Endothelial cell of umbilical vein (primary cell): ENCODE data around the gene AUTS2. TPM values are rescaled to one million over a fixed set of nuclear protein-coding genes. Genes with fewer than 3 reads are reported as not detected.

ENCODE experiments used
- BruUV-seq: library from RNA; stranded (reverse); fragments of 400-500 nt; replicated peaks from 2 replicates; lab custom pipeline; 2021; lab: Mats Ljungman, UMichigan
- CTCF ChIA-PET: fragments of 300-600, 350-600 bp; sonication (Branson Sonifier 250); formaldehyde crosslinking; loops from one replicate; lab custom pipeline; 2021; ENCODE audit warnings: antibody characterized with exemption, inconsistent platforms; lab: Charles Lee
- POLR2A ChIA-PET: fragments of 300-600, 350-600 bp; sonication (Branson Sonifier 250); formaldehyde crosslinking; loops from one replicate; lab custom pipeline; 2021; ENCODE audit warnings: antibody characterized with exemption, inconsistent platforms; lab: Charles Lee
- DNase-seq: peaks from one replicate; pipeline ENCODE4 v3.0.0-alpha.2; 2011; ENCODE audit warnings: low read depth, low spot score
- FAIRE-seq: peaks from 2 replicates; lab custom pipeline; 2011; peaks lifted over from hg19 to GRCh38; lab: Jason Lieb, UNC
- H2AFZ ChIP-seq: 2 replicates; pipeline ENCODE4 v1.6.0; 2012; ENCODE audit warnings: low read depth, low read length, control low read depth, inconsistent platforms
- H3K27ac ChIP-seq: 2 replicates; pipeline ENCODE4 v1.5.1; 2011; ENCODE audit warnings: low read depth, mild to moderate bottlenecking, control low read depth, low read length, moderate library complexity; ENCODE audit not compliant: insufficient read depth
- H3K27me3 ChIP-seq, 2 experiments: 2 replicates each; pipeline versions ENCODE4 v1.6.0 to v1.6.1; 2011; ENCODE audit warnings: low read length in 2 of 2, mixed read lengths in 1 of 2; ENCODE audit not compliant: control insufficient read depth in 2 of 2, insufficient read depth in 2 of 2
- H3K36me3 ChIP-seq, 2 experiments: 2 replicates in 1 of 2; 3 replicates in 1 of 2; pipeline ENCODE4 v1.5.1; 2011; ENCODE audit warnings: low read length in 2 of 2, mild to moderate bottlenecking in 1 of 2, moderate library complexity in 1 of 2; ENCODE audit not compliant: control insufficient read depth in 2 of 2, insufficient read depth in 2 of 2; ENCODE audit errors: extremely low read depth in 1 of 2
- H3K4me1 ChIP-seq: 3 replicates; pipeline ENCODE4 v1.5.1; 2011; ENCODE audit warnings: mild to moderate bottlenecking, low read length; ENCODE audit not compliant: control insufficient read depth, insufficient read depth; ENCODE audit errors: extremely low read depth
- H3K4me2 ChIP-seq: 2 replicates; pipeline ENCODE4 v1.6.1; 2011; ENCODE audit warnings: low read length, control low read depth, mixed read lengths; ENCODE audit not compliant: insufficient read depth
- H3K4me3 ChIP-seq, 3 experiments: fragments of 200-600 bp in 1 of 3; sonication (generic), shearing (Covaris generic) in 1 of 3; replicated peaks in 1 of 3; 2 replicates each; pipeline ENCODE4 v1.5.1; 2011 to 2016; ENCODE audit warnings: control low read depth in 3 of 3, low read length in 3 of 3, mild to moderate bottlenecking in 2 of 3, inconsistent platforms in 1 of 3, low read depth in 1 of 3, moderate library complexity in 1 of 3; ENCODE audit not compliant: insufficient read depth in 1 of 3
- H3K79me2 ChIP-seq: 2 replicates; pipeline ENCODE4 v1.6.0; 2012; ENCODE audit warnings: low read length, inconsistent platforms; ENCODE audit not compliant: control insufficient read depth, insufficient read depth
- H3K9ac ChIP-seq: replicated peaks from 2 replicates; pipeline ENCODE3; 2011; ENCODE audit warnings: low read length, control low read depth; ENCODE audit not compliant: insufficient read depth; ENCODE audit errors: extremely low read depth
- H3K9me1 ChIP-seq: replicated peaks from 3 replicates; pipeline ENCODE4 v1.6.0; 2011; ENCODE audit warnings: mild to moderate bottlenecking, low read length; ENCODE audit not compliant: control insufficient read depth, insufficient read depth; ENCODE audit errors: extremely low read depth
- H3K9me3 ChIP-seq: replicated peaks from 2 replicates; pipeline ENCODE4 v1.5.1; 2012; ENCODE audit warnings: low read length, inconsistent platforms; ENCODE audit not compliant: control insufficient read depth, insufficient read depth
- H4K20me1 ChIP-seq: replicated peaks from 2 replicates; pipeline ENCODE3; 2011; ENCODE audit warnings: mild to moderate bottlenecking, low read length; ENCODE audit not compliant: control insufficient read depth, insufficient read depth; ENCODE audit errors: extremely low read depth
- EZH2 ChIP-seq: IDR thresholded peaks from 2 replicates; pipeline ENCODE4 v1.6.1; 2012; ENCODE audit warnings: borderline replicate concordance, low read depth, mild to moderate bottlenecking, moderate library complexity, low read length, inconsistent platforms; ENCODE audit not compliant: severe bottlenecking
- FOS ChIP-seq: IDR thresholded peaks from 2 replicates; pipeline ENCODE4 v1.6.1; 2011; ENCODE audit warnings: mild to moderate bottlenecking, low read length, moderate library complexity, borderline replicate concordance; ENCODE audit not compliant: insufficient read depth
- GATA2 ChIP-seq: IDR thresholded peaks from 2 replicates; pipeline ENCODE4 v1.7.0; 2011; ENCODE audit warnings: low read depth, mild to moderate bottlenecking, moderate library complexity, mixed read lengths, low read length; ENCODE audit not compliant: insufficient read length, insufficient read depth
- JUN ChIP-seq: IDR thresholded peaks from 2 replicates; pipeline ENCODE4 v1.6.1; 2011; ENCODE audit warnings: borderline replicate concordance, low read depth; ENCODE audit not compliant: insufficient read length, insufficient read depth
- MYC ChIP-seq: IDR thresholded peaks from one replicate; pipeline ENCODE4 v1.6.1; 2011; ENCODE audit warnings: mild to moderate bottlenecking, low read depth, low read length
- POLR2A ChIP-seq: IDR thresholded peaks from 2 replicates; pipeline ENCODE4 v1.6.1; 2012; ENCODE audit warnings: low read depth, mild to moderate bottlenecking, control low read depth, low read length
- POLR2AphosphoS5 ChIP-seq: IDR thresholded peaks from 2 replicates; pipeline ENCODE4 v1.6.1; 2012; ENCODE audit warnings: low read depth, mild to moderate bottlenecking, control low read depth, low read length, moderate library complexity; ENCODE audit not compliant: insufficient read depth
- dilution Hi-C: fragments of 300-500 bp; cut with MboI; formaldehyde crosslinking; loops from one replicate; pipeline ENCODE4 v1.15.0; 2019; ENCODE audit warnings: low sequenced_read_pairs; ENCODE audit not compliant: extremely low pct_ligation_motif_present
- intact Hi-C: fragments of 100-400 bp; cut with micrococcal nuclease; formaldehyde crosslinking; loops from one replicate; pipeline ENCODE4 v1.10.0; 2022
- polyA plus RNA-seq, 4 experiments: library from polyadenylated mRNA; depleted of rRNA in 3 of 4; stranded (reverse) in 3 of 4; unstranded in 1 of 4; fragments of >200 nt; gene quantifications; 2 replicates each; pipeline versions ENCODE4 v1.2.1 to v1.2.3, GENCODE V29; 2011 to 2012; ENCODE audit warnings: missing spikeins in 1 of 4
- total RNA-seq: library from RNA; stranded (reverse); gene quantifications from 2 replicates; pipeline ENCODE4 v1.2.3, GENCODE V29; 2021
- TF ChIP-seq, protein P1 (sequence below), 2 donors: IDR thresholded peaks; 1 replicate in 1 of 2; 2 replicates in 1 of 2; pipeline ENCODE4 v1.5.1; 2011; ENCODE audit warnings: low read length in 2 of 2, mild to moderate bottlenecking in 2 of 2, moderate library complexity in 2 of 2, control low read depth in 1 of 2, inconsistent platforms in 1 of 2, low read depth in 1 of 2; ENCODE audit not compliant: insufficient read depth in 1 of 2; ENCODE audit errors: extremely low read depth in 1 of 2
- TF ChIP-seq, protein P2 (sequence below): IDR thresholded peaks from 2 replicates; pipeline ENCODE4 v1.6.1; 2011; ENCODE audit not compliant: insufficient read depth, insufficient read length

AUTS2 gene
- total and polyA plus RNA-seq, 2 donors (not counting 3 experiments of a cell fraction or from before 2014, with no cell fraction given): 0.59 to 8.0 TPM

DNA sequence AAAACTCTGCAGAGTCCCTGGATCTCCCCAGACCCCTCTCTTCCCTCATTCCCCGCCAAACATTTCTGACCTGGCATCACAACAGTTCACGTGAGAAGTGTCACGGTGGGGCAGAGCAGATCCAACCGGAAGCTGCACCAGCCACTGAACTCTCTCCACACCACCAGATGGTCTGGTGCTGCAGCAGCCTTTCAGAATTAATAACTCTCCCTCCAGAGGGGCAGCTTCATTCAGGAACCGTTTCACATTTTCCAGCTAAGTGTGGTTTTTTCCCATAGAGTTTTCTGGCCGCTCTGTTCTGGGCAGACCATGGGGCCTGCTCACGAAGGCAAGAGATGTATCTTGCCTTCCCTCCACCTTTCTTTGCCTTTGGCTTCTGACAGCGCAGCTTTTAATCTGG lies 1047.0 kb downstream of the AUTS2 start:
- FAIRE-seq (no peak), DNase-seq (no peak)
- dilution Hi-C loops: no loop called here
- ChIA-PET CTCF (no interaction called here), POLR2A (no interaction called here)
- Histone ChIP-seq H3K4me3 (no peak overlapping the region), H3K27ac (no peak overlapping the region), H3K27me3 (no peaks in the 10 kb centered on the region), H3K4me1 (no peaks in the 10 kb centered on the region), H3K36me3 (no peaks in the 10 kb centered on the region), H3K9ac (no peak overlapping the region), H3K9me3 (no peaks in the 10 kb centered on the region), H3K79me2 (no peaks in the 10 kb centered on the region), H3K4me2 (no peak overlapping the region), H2AFZ (no peak overlapping the region), H4K20me1 (no peaks in the 10 kb centered on the region), H3K9me1 (no peaks in the 10 kb centered on the region)
- no TSS peak for BruUV-seq
- TF ChIP-seq JUN (no peak), EZH2 (no peak), MYC (no peak), GATA2 (no peak), POLR2A (no peak), FOS (no peak), POLR2AphosphoS5 (no peak)
- TF ChIP-seq, protein P1, sequence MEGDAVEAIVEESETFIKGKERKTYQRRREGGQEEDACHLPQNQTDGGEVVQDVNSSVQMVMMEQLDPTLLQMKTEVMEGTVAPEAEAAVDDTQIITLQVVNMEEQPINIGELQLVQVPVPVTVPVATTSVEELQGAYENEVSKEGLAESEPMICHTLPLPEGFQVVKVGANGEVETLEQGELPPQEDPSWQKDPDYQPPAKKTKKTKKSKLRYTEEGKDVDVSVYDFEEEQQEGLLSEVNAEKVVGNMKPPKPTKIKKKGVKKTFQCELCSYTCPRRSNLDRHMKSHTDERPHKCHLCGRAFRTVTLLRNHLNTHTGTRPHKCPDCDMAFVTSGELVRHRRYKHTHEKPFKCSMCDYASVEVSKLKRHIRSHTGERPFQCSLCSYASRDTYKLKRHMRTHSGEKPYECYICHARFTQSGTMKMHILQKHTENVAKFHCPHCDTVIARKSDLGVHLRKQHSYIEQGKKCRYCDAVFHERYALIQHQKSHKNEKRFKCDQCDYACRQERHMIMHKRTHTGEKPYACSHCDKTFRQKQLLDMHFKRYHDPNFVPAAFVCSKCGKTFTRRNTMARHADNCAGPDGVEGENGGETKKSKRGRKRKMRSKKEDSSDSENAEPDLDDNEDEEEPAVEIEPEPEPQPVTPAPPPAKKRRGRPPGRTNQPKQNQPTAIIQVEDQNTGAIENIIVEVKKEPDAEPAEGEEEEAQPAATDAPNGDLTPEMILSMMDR (IDR thresholded peaks at IDR 0.05; ENCODE audit: extremely low read depth in 1 of 2, insufficient read depth in 1 of 2, low read depth in 1 of 2, low read length in 2 of 2): no peak
- TF ChIP-seq, protein P2, sequence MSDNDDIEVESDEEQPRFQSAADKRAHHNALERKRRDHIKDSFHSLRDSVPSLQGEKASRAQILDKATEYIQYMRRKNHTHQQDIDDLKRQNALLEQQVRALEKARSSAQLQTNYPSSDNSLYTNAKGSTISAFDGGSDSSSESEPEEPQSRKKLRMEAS: no peak
- intact Hi-C loops: no loop called here
